ENCODE measurements around the gene TYK2.
A peak's percentile ranks its signal among the peaks of the same experiment; 100 is the strongest.

Gene TYK2

DNA sequence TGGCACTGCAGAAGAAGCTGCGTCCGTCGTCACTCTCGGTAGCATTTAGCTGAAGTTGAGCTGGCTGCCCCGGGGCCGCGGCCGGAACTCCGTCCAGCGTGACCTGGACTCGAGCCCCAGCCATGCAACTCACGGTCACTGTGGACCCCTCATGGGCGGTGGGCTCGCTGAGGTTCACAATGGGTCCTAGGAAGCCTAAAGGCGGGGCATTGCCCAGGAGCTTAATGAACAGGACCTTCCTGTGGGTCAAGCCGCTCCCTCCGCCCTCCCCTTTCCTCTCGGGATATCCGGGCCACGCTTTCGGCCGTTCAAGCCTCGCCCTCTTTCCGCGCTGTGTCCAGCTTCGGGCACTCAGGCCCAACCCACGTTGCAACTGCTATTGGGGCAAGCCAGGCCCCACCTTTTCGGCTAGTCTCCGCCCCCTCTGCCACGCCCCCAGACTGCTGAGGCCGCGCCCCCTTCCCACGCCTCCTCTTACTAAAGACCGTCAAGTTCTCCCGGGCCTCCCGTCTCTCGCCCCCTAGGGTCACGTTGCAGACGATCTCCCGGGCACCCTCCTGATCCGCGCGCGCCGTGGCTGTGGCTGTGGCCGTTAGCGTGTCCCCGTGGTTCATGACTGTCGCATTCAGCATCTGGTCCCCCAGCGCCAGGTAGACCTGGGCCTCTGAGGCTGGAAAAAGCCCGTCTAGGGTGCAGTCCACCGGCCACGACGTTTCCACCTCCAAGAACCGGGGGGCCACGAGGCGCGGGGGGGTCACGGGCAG, 45.6 kb downstream of the TYK2 start:
- no peak for DNase-seq (ENCODE audit: low read depth in 2 of 2)

DNA sequence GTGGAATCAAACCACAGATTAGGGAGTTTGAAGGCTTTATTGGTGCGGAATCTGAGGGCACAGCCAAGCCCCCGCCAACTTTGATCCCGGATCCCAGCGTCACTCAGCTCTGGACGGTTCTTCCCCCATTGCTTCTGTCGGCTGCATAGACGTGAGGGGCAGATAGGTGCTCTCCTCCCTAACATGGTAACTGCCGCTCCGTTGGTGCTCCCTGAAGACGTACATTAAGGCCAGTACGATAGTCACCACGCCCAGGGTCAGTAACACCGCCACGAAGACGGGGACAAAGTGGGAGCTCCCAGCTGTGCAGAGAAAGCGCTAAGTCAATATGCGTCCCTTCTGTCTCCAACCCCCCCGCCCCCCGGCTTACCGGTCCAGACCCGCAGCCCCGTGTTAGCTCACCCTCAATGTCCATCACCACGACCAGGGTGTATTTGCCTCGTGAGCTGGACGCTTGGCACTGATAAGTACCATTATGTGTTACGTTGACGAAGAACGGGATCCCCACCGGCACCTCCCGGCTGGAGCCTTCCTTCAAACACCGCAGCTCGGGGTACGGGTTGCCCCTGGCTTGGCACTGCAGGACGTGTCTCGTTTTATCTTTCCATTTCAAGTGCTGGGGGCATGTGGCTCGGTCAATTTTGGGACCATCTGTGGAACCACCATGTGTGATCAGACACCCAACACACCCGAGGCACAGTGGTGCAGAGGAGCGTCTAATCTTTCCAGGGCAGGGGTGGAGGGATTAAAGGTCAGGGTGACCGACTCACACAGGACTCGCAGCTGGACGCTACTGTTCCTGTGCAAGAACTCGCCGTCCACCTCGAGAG, 46.4 kb downstream of the TYK2 start:
- DNase-seq (ENCODE audit: low read depth in 2 of 2), result no peak

DNA sequence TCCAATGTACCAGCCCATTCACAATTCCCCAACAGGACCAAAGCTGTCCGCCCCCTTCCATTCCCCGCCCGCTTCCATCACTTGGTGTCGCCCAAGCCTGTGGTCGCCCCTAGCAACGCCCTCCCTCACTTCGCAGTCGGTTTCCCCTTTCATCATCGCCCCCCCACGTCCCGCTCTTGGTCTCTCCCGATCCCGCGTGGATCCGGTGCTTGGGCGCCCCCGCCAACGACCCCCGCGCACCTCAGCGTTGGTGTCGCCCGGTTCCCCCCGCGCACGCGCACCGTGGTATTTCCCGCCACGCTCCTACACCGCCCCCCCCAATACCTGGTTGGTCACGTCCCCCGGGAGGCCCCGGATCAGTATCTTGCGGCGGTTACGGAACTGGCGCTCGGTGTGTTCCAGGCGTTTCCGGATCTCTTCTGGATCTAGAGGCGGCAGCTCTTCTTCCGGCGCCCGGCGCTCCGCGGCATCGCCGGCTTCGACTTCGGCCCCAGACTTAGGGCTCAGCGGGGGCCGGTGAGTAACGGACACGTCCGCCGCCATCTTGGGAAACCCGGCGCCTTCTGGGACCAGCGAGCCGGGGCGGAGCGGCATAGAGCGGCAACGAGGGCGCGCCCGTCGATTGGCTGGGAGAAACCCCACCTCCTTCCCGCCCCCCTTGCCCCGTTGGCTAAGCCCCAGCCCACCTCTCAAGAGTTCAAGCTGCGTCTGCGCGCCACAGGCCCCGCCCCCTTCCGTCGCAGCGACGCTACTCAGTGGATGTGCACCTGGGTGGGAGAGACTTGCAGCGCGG, 47.2 kb downstream of the TYK2 start, which contains the start of gene RAVER1:
RAVER1 (minus strand) TSS at position 565 of the 793 bp plus-strand sequence; CDS start at position 543, 22 bp downstream.
- DNase-seq (ENCODE audit: low read depth in 2 of 2), result peak; percentile 95

DNA sequence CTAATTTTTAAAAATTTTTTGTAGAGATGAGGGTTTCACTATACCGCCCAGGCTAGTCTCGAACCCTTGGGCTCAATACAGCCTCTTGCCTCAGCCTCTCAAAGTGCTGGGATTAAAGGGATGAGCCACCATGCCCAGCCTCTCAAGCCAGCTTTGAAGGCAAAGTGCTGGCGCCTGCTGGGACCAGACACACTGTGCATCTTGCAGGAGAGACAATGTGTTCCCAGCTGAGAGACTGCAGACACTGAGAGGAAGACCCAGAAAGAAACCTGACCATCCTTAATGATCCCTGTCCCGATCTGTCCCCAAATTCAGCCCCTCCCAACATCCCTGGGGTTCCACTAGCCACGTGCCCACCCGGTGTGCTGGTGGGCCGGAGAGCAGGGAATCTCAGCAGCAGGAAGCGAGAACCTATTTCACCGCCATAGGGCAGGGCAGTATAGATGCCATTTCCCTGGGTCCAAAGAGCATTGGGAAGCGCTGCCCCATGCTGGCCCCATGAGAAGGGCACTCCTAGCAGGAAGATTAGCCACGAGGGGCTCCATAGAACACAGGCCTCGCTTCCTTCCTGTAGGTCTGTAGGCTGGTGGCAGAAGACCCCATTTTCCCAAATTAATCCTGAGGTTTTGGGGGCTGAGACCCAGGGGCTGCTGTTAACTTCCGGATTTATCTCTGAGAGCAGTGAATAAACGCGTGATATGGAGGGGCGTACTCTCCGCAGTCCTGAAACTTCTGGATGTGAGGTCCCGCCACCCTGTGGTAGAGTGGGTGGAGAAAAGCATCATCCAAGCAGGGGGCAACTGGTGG, 48.0 kb downstream of the TYK2 start:
- DNase-seq (ENCODE audit: low read depth in 2 of 2), result no peak

DNA sequence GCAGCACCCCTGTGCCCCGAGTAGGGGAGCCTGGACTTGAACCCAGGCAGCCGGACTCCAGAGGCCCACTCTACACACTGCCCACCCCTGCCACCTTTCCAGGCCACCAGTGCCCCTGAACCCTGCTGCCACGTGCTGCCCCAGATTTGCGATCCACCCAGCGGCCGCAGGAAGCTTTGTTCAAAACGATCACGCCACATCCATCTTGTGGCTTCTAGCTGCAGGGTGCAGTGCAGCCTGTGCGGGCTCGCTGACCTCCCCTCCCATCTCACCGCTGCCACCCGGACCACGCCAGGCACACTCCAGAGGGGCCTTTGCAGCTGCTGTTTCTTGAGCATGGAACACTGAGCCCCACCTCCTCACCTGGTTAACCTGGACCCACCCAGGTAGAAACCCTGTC, 50.8 kb downstream of the TYK2 start:
- DNase-seq (ENCODE audit: low read depth in 2 of 2), result no peak

DNA sequence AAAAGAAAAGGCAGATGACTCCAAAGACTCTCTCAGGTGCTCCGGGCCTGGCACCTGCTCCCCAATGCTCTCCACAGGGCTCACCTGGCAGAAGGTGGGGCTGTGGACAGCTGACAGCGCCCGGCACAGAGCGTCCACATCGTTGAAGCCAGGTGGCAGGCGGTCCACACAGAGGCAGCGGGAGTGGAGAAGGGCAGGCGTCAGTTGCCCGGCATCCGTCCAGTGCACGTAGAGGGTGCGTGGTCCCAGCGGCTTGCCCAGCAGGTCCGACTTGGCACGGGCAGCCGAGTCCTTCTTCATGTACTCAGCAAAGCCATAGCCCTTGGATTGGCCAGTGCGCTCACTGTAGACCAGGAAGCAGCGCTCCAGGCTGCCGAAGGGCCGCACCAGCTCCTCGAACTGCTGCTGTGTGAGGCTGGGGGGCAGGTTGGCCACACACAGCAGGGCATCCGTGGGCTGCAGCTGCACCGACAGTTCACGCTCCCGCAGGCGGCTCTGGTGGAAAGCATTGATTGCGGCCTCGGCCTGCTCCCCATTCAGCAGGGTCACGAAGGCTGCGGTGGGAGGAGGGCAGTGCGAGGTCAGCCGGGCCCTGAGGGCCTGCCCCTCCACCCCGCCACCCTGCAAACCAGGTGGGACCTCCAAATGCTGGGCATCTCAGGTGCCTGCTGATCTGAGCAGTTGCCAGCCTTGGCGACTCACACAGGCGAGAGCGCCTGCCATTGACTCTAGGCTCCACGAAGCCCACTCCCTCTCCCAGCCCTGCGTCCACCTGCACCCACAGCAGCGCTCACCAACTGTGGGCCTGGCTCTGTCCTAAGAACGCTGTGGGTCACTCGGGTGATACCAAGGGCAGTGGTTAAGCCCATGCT, 51.6 kb downstream of the TYK2 start:
- no peak for DNase-seq (ENCODE audit: low read depth in 2 of 2)

DNA sequence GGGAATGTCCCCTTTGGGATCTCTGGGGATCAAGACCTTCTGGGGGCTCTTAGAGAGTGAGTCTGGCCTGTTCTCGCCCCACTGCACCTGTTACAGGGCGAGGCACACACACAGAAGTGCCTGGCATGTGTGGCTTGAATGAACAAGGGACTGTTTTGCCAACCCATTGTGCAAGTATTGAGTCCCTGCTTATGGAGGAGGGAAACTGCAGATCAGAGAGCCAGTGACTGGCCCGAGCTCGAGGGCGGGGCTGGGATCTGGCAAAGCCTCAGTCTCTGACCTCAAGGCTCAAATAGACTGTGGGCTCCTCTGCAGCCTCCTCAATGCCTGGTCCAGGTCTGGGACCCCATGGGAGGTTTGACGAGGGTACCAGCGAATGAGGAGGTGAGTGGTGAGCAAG, 52.6 kb downstream of the TYK2 start:
- no peak for DNase-seq (ENCODE audit: low read depth in 2 of 2)

DNA sequence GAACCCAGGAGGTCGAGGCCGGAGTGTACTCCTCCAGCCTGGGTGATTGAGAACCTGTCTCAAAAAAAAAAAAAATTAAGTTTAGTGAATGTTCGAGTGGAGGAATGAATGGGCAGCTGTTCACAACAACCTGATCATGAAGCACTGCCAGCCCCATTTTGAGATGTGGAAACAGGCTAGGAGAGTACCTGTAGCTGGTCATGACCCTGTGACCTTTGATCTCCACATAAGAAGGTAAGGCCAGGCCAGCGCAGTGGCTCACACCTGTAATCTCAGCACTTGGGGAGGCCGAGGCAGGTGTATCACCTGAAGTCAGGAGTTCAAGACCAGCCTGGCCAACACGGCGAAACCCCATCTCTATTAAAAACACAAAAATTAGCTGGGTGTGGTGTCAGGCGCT, 54.6 kb downstream of the TYK2 start:
- no peak for DNase-seq (ENCODE audit: low read depth in 2 of 2)

DNA sequence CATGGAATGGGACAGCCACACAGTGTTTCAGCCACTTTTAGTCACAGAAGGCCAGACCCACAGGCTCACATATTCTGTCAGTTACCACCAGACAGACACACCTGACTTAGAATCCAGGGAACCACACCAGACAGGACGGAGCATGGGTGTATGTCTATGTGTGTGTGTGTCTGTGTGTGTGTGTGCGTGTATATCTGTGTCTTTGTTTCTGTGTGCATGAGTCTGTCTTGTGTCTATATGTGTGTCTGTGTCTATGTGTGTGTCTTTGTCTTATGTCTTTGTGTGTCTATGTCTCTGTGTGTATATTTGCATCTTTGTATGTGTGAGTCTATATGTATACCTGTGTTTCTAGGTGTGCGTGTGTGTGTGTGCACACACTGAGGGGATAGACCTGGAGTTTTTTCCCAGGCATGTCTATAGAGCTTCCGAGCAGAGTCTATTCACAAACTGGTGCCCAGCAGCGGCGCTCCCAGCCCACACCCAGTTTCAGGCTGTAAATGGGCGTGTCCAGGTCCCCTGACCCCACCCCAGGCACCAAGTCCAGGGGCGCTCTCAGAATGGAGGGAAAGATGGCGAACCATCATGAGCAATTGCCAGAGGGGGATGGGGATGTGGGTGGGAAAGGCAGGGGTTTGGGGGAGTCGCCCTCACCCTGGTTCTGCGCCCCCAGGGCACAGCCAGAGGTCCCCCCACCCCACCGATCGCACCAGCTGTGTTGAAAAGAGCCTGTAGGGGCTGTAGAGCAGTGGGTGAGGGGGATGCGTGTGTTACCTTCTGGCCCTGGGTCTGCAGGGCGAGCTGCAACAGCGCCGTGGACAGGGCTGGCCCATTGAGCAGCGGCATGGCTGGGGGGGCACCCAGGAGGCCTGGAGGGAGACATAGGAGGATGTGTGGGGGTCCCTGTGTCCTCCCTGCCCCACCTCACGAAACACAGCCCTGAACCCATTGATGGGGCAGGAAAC, 58.2 kb downstream of the TYK2 start:
- DNase-seq (ENCODE audit: low read depth in 2 of 2), result no peak

DNA sequence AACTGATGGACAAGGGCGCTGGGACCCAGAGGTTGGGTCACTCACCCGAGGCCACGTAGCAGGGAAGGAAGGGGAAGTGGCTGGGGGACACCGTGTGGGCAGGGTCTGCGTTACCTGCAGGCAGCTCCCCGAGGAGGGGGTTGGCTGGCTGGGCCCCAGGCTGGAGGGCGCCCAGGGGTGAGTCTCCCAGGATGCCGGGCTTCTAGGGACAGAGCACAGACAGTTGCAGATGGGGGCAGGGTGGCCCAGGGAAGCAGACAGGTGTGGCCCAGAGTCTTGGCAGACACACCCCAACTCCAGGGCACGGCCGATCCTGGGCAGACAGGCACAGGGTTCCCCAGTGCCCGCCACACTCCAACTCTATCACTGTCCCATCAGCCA, 59.0 kb downstream of the TYK2 start:
- no peak for DNase-seq (ENCODE audit: low read depth in 2 of 2)

DNA sequence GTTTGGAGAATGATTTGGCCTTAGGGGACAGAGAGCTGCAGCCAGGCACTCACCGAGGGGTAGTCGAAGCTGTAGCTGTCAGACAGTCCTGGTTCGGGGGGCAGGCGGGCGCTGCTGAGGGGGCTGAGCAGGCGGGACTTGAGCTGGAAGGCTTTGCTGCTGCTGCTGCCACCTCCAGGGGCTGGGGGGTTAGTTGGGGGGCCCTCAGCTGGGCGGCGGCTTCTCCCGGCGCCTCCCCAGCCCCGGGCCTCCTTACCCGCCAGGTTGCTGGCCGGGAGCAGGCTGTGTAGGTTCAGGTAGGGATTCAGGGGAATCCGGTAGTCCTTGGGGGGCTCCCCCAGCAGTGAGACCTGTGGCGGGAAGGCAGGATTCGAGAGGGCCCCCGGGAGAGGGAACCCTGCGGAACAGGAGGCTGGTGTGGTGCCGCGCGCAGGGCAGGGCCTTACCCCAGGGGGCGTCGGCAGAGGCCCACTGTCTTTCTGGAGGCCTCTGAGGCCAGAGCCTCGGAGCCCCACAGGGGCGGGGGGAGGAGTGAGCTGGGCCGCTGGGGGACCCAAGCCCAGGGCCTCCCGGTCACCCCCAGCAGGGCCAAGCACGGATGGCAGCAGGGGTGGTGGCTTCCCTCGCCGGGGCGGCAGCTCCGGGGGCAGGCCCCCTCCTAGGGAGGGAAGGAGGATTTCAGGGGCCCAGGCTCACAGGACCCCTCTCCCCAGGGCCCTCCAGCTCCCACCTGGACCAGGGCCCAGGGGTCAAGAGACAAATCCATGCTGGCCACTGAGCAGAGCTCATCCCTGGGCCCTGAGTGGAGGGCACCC, 59.6 kb downstream of the TYK2 start:
- DNase-seq (ENCODE audit: low read depth in 2 of 2), result no peak

DNA sequence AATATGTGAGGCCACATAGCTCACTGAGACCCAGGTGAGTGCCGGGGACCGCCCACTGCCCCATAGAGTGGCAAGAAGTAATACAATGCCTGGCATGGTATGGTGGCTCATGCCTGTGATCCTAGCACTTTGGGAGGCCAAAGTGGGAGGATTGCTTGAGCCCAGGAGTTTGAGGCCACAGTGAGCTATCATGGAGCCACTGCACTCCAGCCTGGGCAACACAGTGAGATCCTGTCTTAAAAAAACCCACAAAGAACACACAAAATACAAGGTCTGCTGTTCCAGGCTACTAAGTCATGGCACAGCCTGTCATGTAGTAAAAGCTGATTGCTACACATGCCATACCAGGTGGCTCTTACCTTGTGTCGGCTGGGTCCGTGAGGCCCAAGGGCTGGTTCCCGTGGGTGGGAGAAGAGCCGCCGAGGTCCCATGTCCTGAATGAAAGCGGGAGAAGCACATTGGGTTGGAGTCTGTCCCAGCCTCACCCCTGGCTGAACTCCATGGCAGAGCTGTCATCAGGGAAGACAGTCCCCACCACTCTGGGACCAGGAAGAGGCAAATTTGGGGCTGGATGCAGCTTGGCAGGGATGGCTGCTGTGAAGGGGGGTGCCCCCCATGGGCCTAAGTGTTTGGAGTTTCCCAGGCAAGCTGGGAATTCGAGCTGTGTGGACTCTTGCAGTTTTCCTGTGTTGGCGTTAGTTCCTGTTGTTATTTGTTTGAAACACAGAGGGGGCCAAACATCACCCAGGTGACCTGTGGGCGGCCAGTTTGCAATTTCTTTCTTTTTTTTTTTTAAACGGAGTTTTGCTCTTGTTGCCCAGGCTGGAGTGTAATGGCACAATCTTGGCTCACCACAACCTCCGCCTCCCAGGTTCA, 61.3 kb downstream of the TYK2 start:
- DNase-seq (ENCODE audit: low read depth in 2 of 2), result no peak

DNA sequence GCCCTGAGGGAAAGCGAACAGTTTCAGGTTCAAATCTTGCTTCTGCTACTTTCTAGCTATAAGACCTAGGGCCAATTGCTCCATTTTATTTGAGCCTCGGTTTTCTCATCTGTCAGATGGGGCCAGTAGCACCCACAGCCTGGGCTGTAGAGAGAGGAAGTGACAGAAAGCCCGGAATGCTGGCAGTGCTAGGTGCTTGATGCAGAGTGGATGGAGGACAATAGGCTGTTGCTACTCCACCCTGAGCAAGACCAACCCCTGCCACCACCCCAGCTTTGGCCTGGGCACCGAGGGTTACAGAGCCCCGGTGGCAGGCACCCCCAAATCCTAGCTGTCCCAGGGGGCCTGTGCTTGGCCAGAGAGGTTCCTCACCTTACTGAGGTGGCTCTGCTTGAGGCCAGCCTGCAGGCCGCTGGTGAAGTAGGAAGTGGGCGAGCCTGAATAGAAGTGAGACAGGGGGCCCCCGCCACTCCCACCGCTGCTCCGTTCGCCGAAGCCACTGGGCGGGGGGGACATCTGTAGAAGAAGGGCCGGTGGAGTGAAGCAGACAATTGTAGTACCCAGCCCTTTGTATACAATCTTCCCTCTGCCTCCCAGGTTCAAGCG, 62.4 kb downstream of the TYK2 start:
- no peak for DNase-seq (ENCODE audit: low read depth in 2 of 2)

DNA sequence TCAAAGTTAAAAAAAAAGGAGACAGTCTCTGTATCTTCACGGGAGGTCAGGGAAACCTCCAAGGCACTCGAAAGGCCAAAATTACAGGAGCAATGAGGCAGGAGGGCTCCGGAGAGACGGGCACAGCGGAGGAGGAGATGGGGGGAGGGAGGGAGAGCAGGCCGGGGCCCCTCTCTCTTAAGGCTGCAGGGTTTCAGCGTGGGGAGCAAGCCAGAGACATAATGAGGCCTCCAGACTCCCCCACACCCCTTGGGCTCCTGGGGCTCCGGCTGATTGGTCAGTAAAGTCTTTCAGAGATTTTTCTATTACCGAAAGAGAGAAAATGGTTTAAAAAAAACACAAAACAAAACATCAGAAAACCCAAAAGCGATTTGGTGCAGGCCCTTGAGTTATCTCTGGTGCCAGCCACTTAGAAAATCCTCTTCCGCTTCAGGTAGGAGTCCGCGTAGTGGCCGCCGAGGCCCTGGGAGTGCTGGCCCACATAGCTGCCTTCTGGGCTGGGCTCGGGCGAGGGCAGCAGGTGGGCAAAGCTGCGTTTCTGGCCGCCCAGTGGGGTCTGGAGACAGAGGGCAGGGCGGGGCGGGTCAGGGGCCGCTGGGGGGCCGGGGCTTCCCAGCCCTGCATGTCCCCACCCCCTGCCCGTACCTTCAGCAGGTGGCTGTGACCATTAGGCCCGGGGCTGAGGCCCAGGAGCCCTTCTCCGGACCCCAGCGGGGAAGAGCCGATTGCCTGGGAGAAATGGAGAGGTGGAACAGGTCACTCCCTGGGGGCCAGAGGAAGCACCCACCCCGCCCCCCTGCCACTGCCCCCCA, 63.1 kb downstream of the TYK2 start:
- no peak for DNase-seq (ENCODE audit: low read depth in 2 of 2)

DNA sequence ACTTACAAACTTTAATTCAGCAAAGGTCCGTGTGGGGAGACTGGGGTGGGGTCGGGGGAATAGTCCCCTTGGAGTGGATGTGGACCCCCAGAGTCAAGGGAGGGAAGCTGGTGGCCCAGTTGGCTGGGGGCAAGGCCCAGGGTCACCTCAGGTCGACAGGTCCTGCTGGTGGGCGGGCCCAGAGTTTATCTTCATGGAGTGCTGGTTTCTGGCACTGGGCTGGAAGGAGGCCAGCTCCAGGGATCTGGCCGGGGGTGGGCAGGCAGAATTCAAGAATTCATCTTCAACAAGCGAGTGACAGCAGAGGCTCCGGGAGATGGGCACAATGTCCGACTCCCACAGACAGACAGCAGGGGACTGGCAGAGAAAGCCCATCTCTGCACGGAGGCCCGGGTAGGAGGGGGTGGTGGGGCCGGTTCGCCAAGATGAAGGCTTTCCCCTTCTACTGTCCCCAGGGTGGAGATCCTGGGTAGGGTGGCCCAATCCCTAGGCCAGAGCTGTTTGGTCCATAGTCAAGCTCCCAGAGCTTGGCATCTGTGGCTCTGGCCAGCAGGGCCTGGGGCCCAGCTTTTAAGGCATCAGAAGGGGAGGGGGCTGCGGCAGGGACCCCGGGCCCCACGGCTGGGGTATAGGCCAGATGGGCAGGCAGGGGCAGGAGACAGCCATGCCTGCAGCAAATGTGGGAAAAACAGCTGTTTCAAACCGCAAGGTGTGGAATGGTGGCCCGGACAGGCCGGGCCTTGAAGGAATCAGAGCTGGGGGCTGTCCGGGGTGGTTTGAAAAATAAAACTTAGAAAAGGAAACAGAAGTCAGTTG, 63.9 kb downstream of the TYK2 start:
- no peak for DNase-seq (ENCODE audit: low read depth in 2 of 2)
